Prostate gland (tissue), 2 donors: ENCODE results near the gene LRRC23. TPM values are rescaled to one million over a fixed set of nuclear protein-coding genes. Genes with fewer than 3 reads are reported as not detected.
A peak's percentile ranks its signal among the peaks of the same experiment; 100 is the strongest.
"Not testable (repeated sequence)": the region's sequence is repeated elsewhere in the genome, so short reads cannot be mapped to it uniquely, and the experiment has no call there.

Source experiments
- DNase-seq: peaks from one replicate; pipeline ENCODE4 v3.0.0-alpha.2; 2019; ENCODE audit warnings: low spot score
- H3K27ac ChIP-seq, 2 donors: fragments of 200-600 bp; sonication (generic); 2 replicates each; pipeline ENCODE4 v1.5.1; 2017 to 2019
- H3K27me3 ChIP-seq: fragments of 200-600 bp; sonication (generic); replicated peaks from 2 replicates; pipeline ENCODE4 v1.5.1; 2019; ENCODE audit not compliant: insufficient read depth
- H3K36me3 ChIP-seq, 2 donors: fragments of 200-600 bp; sonication (generic); 1 replicate in 1 of 2; 2 replicates in 1 of 2; pipeline versions ENCODE4 v1.5.1 to v1.8.1; 2017 to 2019
- H3K4me1 ChIP-seq: fragments of 200-600 bp; sonication (generic); replicated peaks from 2 replicates; pipeline ENCODE4 v1.5.1; 2019
- H3K4me3 ChIP-seq, 2 donors: fragments of 200-600 bp; sonication (generic); 2 replicates each; pipeline ENCODE4 v1.5.1; 2017 to 2019
- H3K9me3 ChIP-seq: fragments of 200-600 bp; sonication (generic); 2 replicates; pipeline ENCODE4 v1.5.1; 2017
- CTCF ChIP-seq, 4 experiments: fragments of 200-600 bp in 2 of 4; fragments of 450-650 bp in 2 of 4; sonication (generic) in 2 of 4; IDR thresholded peaks; 1 replicate in 3 of 4; 2 replicates in 1 of 4; pipeline ENCODE4 v1.5.1; 2016 to 2019; ENCODE audit warnings: antibody characterized with exemption in 4 of 4, mild to moderate bottlenecking in 2 of 4, moderate library complexity in 2 of 4
- POLR2A ChIP-seq: fragments of 450-650 bp; IDR thresholded peaks from one replicate; pipeline ENCODE4 v1.6.1; 2016; ENCODE audit warnings: antibody characterized with exemption, mild to moderate bottlenecking
- POLR2AphosphoS5 ChIP-seq: sonication (generic); formaldehyde crosslinking; IDR thresholded peaks from one replicate; pipeline ENCODE4 v1.6.1; 2017; ENCODE audit warnings: antibody characterized with exemption
- WGBS: methylation state at CpG from one replicate; pipeline ENCODE4 v1.1.5; 2018; 5-methylcytosine and 5-hydroxymethylcytosine counted together
- intact Hi-C: fragments of 100-400 bp; cut with DNase I; formaldehyde crosslinking; loops from one replicate; pipeline ENCODE4 v1.14.2; 2022
- total RNA-seq, 2 donors: library from RNA; depleted of rRNA; stranded (reverse); fragments of >200 nt; gene quantifications; one replicate each; pipeline ENCODE4 v1.1.0, GENCODE V29; 2016

LRRC23 gene
- total RNA-seq, 2 donors from 2014 or later: 15.9 to 25.3 TPM

GRCh38 chr12:6888360-6888759 is 16.3 kb upstream of the LRRC23 start:
- DNase-seq: no peak
- Histone ChIP-seq H3K9me3 (no peaks in the 10 kb centered on the region), H3K4me3 (no peak overlapping the region), H3K27ac (no peak overlapping the region), H3K36me3 (no peaks in the 10 kb centered on the region), H3K4me1 (no peaks in the 10 kb centered on the region), H3K27me3 (no peaks in the 10 kb centered on the region)
- WGBS: 75% methylated on average over 2 of the region's 2 CpGs
- intact Hi-C loops: no loop called here
- no peak for TF ChIP-seq POLR2A
- TF ChIP-seq POLR2AphosphoS5: no peak
- TF ChIP-seq CTCF (IDR thresholded peaks at IDR 0.05): no peak

- intact Hi-C loops, H3K36me3 ChIP-seq, H3K27me3 ChIP-seq, DNase-seq, H3K4me3 ChIP-seq, H3K27ac ChIP-seq, H3K9me3 ChIP-seq, H3K4me1 ChIP-seq: not testable (repeated sequence)
- 67% methylated on average over 7 of the region's 7 CpGs for WGBS
Measured at GRCh38 chr12:6888794-6889193, 15.8 kb upstream of the LRRC23 start.

GRCh38 chr12:6889775-6890573 is 14.6 kb upstream of the LRRC23 start:
- WGBS: 94% methylated on average over 21 of the region's 21 CpGs
- H3K9me3 ChIP-seq, H3K36me3 ChIP-seq, H3K27me3 ChIP-seq, intact Hi-C loops, DNase-seq, H3K4me3 ChIP-seq, H3K4me1 ChIP-seq: not testable (repeated sequence)
- peak overlapping the region; percentile 89 to 90 for H3K27ac ChIP-seq

- WGBS: 1% methylated on average over 66 of the region's 68 CpGs
- TF ChIP-seq POLR2A (peak; percentile 64), CTCF (IDR thresholded peaks at IDR 0.05) (peak; percentile 86 to 99 (median 97)), POLR2AphosphoS5 (peak; percentile 88)
- peak; percentile 97 for DNase-seq
- peak overlapping the region; percentile 89 to 90 for H3K27ac ChIP-seq
- H3K36me3 ChIP-seq: no peaks in the 10 kb centered on the region
- H3K4me3 ChIP-seq: peak overlapping the region; percentile 42 to 47
- intact Hi-C loops: loop anchor here (1.0 kb wide), 1 partner anchor 18 kb away; the partner anchor contains the start of gene SPSB2
- no peaks in the 10 kb centered on the region for H3K9me3 ChIP-seq
- no peaks in the 10 kb centered on the region for H3K4me1 ChIP-seq
- H3K27me3 ChIP-seq: no peaks in the 10 kb centered on the region
Measured at GRCh38 chr12:6890789-6891645, 13.6 kb upstream of the LRRC23 start.

- Histone ChIP-seq H3K27me3 (no peaks in the 10 kb centered on the region), H3K36me3 (no peaks in the 10 kb centered on the region), H3K4me3 (peak overlapping the region; percentile 42 to 47), H3K4me1 (no peaks in the 10 kb centered on the region), H3K9me3 (no peaks in the 10 kb centered on the region), H3K27ac (peak overlapping the region; percentile 89 to 90)
- no peak for DNase-seq
- TF ChIP-seq POLR2A (no peak), CTCF (IDR thresholded peaks at IDR 0.05) (no peak), POLR2AphosphoS5 (no peak)
- WGBS: 88% methylated on average over 5 of the region's 5 CpGs
- intact Hi-C loops: loop anchor here (1.0 kb wide), 1 partner anchor 18 kb away; the partner anchor contains the start of gene SPSB2
Measured at GRCh38 chr12:6891646-6892001, 13.0 kb upstream of the LRRC23 start.

- WGBS: 98% methylated on average over 3 of the region's 3 CpGs
- DNase-seq, H3K9me3 ChIP-seq, H3K4me1 ChIP-seq, H3K27me3 ChIP-seq, H3K4me3 ChIP-seq, intact Hi-C loops, H3K36me3 ChIP-seq, H3K27ac ChIP-seq: not testable (repeated sequence)
Measured at GRCh38 chr12:6892683-6893082, 11.9 kb upstream of the LRRC23 start.
